ENCODE results near the gene MET. TPM values are rescaled to one million over a fixed set of nuclear protein-coding genes. Genes with fewer than 3 reads are reported as not detected.

Gene MET
- total RNA-seq, 3 donors from 2014 or later, result 15.6 to 35.1 (median 31.0) TPM

DNA sequence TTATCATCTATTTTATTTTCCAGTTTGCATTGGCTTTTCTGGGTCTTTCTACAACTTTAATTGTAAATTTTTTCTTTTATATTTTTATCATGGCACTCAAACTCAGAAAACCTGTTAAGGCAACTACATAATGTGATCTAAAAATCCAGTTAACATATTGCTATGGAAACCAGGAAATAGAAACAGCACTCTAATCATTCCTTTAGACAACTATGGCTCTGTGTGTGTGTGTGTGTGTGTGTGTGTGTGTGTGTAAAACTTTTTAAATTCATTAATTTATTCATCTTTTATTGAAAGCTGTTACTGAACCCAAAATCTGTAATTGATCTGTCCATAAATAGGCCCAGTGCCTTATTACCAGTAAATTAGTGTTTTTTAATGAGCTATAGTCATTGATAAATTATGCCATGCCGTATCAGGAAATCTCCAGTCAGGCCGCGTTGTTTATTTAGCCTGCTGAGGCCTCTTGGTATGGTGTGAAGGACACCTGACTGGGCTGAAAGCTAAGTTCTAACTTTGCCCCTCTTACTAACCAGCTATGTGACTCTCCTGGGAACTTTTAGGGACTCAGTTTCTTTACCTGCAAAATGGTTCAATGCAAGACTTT lies 1.5 kb upstream of the MET start:
- Histone ChIP-seq H3K9me3 (no peaks in the 10 kb centered on the region), H3K4me1 (ENCODE audit: low read depth) (no peaks in the 10 kb centered on the region), H3K36me3 (ENCODE audit: low read depth) (no peaks in the 10 kb centered on the region), H3K4me3 (no peak overlapping the region)
- TF ChIP-seq, protein P1, sequence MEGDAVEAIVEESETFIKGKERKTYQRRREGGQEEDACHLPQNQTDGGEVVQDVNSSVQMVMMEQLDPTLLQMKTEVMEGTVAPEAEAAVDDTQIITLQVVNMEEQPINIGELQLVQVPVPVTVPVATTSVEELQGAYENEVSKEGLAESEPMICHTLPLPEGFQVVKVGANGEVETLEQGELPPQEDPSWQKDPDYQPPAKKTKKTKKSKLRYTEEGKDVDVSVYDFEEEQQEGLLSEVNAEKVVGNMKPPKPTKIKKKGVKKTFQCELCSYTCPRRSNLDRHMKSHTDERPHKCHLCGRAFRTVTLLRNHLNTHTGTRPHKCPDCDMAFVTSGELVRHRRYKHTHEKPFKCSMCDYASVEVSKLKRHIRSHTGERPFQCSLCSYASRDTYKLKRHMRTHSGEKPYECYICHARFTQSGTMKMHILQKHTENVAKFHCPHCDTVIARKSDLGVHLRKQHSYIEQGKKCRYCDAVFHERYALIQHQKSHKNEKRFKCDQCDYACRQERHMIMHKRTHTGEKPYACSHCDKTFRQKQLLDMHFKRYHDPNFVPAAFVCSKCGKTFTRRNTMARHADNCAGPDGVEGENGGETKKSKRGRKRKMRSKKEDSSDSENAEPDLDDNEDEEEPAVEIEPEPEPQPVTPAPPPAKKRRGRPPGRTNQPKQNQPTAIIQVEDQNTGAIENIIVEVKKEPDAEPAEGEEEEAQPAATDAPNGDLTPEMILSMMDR (IDR thresholded peaks at IDR 0.05), result no peak
- ATAC-seq (no peak), DNase-seq (no peak)
- intact Hi-C loops (cut with DNase I, micrococcal nuclease), result loop anchor here in 1 of 2 donors (5.0 kb wide), 1 partner anchor 142 kb away; no protein-coding TSS in a partner anchor

DNA sequence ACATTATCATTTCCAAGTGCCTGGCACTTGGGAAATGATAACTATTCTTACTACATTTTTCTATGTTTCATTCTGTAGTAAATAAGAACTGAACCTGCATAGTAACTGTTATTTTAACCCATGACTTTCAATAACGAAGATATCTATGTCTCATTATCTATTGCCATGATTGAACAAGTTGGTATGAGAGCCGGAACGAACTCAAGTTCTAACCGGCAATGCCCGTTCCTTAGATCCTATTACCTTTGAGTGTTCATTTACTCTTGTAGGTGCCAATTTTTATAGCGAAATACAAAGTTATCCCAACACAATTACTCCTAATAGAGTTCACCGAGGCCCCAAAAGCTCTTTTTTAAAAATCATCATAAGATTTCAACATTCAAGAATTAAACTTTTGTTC lies 885 bp upstream of the MET start:
- Histone ChIP-seq H3K4me3 (no peak overlapping the region), H3K9me3 (no peaks in the 10 kb centered on the region), H3K36me3 (ENCODE audit: low read depth) (no peaks in the 10 kb centered on the region), H3K4me1 (ENCODE audit: low read depth) (no peaks in the 10 kb centered on the region)
- DNase-seq (no peak), ATAC-seq (no peak)
- TF ChIP-seq, protein P1 (IDR thresholded peaks at IDR 0.05), result no peak
- intact Hi-C loops (cut with DNase I, micrococcal nuclease), result loop anchor here in 1 of 2 donors (5.0 kb wide), 1 partner anchor 141 kb away; no protein-coding TSS in a partner anchor

DNA sequence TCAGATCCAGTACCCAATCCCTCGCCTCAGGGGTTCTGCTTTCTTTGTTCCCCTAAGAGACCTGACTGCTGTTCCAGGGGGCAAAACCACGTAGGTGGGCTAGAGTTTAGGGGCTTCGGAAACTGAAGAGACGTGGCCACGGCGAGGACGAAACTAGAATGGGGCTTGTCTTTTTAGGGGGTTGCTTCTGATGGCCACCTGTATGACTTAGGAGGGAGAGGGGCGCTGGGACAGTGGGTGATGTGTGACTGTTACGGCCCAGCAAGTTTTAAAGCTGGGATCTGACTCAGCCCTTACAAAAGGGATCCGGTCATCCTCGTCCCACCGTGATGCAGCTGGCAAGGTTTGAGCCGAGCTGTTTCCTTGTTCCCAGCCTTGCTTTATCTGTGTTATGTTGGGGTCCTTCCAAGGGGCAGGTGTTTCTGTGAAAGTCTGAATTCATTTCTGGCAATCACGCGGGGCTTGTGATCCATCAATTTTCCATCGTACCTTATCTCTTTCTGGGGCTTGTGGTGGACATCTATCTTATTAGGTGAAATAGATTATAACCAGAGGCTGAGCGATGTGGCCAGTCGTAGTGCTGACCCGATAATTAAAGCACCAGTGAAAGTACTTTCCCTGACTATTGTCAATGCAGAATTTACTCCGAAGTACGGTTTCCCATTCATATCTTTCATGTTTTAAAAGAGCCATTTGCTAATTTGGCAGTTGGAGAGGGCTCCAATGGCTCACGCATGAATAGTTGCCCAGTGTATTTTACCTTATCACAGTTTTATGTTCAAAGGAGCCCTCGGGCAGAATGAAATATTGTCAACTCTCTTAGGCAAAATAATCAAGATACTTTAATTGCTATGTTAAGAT lies 830 bp downstream of the MET start:
- Histone ChIP-seq H3K36me3 (ENCODE audit: low read depth) (no peaks in the 10 kb centered on the region), H3K4me1 (ENCODE audit: low read depth) (no peaks in the 10 kb centered on the region), H3K9me3 (no peaks in the 10 kb centered on the region), H3K4me3 (peak overlapping the region; percentile 35)
- ATAC-seq (peak; percentile 41), DNase-seq (peak in 2 of 3 donors; percentile 44 to 57)
- TF ChIP-seq, protein P1 (IDR thresholded peaks at IDR 0.05), result no peak
- intact Hi-C loops (cut with DNase I, micrococcal nuclease), result loop anchor here in 1 of 2 donors (5.0 kb wide), 1 partner anchor 139 kb away; no protein-coding TSS in a partner anchor

DNA sequence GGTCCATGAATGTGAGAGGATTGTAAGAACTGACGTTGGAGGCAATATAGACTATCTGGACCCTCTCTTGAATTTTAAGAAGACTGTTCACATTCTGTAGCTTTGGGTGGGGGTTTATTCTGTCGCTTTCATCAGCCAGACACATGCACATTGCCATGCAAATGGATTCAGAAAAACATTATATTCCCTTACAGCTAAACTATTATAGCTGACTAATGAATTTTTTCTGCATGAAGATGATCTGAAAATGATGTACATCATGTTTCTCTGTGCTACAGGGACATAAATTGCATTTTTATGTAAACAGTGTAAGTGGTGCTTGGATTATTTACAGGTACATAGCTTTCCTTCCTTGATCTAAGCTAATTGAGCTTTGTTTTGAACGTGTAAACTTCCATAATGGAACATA lies 1.5 kb downstream of the MET start:
- Histone ChIP-seq H3K9me3 (no peaks in the 10 kb centered on the region), H3K36me3 (ENCODE audit: low read depth) (no peaks in the 10 kb centered on the region), H3K4me3 (no peak overlapping the region), H3K4me1 (ENCODE audit: low read depth) (no peaks in the 10 kb centered on the region)
- DNase-seq (no peak), ATAC-seq (no peak)
- TF ChIP-seq, protein P1 (IDR thresholded peaks at IDR 0.05), result no peak
- intact Hi-C loops (cut with DNase I, micrococcal nuclease), result loop anchor here in 1 of 2 donors (5.0 kb wide), 1 partner anchor 139 kb away; no protein-coding TSS in a partner anchor

DNA sequence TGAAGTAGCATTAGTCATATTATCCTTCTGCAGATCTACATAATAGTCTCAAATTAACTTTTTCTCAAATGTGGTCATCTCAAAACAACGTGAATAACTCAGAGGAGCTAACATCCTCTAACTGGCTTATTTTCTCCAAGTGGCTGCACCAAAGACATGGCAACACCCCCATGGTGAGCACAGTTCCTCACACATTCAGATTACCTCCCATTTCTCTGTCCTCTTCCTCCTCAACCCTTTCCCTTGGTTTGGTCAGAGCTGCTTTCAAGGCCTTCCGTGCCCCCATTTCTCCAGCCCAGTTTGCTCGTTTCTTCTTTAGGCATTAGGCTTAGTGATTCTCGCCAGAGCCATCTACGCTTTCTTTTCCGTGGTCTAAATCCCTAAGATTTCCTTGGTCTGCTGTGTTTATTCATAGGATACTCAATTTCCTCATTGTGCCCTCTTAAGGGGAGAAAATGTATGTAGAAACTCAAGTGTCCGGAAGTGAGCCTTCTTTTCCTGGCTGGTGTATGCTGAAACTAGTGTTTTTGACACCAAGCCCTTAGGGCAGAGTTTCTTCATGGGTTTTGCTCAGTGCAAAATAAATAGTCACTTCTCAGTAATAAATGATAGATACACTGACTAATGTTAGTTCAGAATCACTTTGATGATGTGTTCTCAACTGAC lies 2.6 kb downstream of the MET start:
- ATAC-seq (no peak), DNase-seq (no peak)
- TF ChIP-seq, protein P1 (IDR thresholded peaks at IDR 0.05), result no peak
- Histone ChIP-seq H3K4me1 (ENCODE audit: low read depth) (no peaks in the 10 kb centered on the region), H3K36me3 (ENCODE audit: low read depth) (no peaks in the 10 kb centered on the region), H3K9me3 (no peaks in the 10 kb centered on the region), H3K4me3 (no peak overlapping the region)
- intact Hi-C loops (cut with DNase I, micrococcal nuclease), result loop anchor here in 1 of 2 donors (5.0 kb wide), 1 partner anchor 138 kb away; no protein-coding TSS in a partner anchor

All from mucosa of descending colon (tissue), 3 donors.